GM21526 (cell line): ENCODE results near the gene DDR1.

Source experiments
- ATAC-seq: cut with Tn5 transposase; IDR thresholded peaks from one replicate; pipeline ENCODE4 v1.9.1; 2021; ENCODE audit warnings: moderate library complexity; ENCODE audit not compliant: unreplicated experiment, low FRiP score

Gene DDR1

DNA sequence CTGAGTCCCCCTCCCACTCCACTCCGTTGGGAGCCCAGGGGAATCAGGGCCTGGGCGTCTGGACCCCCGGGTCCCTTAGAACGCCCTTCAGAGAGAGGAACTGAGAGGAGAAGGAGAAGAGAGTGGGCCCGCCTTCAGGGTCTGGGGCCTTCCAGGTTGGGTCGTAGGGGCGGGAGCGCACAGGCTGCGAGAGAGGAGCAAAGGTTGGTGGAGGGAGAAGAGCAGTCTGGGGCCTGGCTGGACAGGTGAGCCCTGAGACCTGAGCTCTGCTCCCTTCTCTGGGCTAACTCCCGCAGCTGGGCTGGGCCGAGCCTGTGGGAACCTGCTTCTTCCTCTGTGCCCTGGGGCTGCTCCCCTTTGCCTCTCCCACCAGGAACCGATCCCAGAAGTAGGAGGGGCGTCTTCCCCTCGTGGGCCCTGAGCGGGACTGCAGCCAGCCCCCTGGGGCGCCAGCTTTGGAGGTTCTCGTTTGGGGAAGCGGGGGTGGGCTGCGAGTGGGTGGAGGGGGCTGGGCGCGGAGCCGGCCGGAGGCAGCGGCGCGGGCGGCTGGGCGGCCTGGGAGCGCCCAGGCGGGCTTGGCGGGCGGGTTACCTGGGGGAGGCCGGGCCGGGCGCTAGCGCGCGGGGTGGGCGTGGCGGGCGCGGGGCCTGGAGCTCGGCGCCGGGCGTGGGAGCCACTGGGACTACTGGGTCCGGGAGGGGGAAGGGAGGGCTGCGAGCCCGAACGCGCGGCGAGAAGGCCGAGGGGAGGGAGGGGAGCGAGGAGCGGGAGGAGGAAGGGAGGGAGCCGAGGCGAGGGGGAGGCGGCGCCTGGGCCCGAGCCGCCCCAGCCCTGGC is at the start of gene DDR1:
Gene DDR1 (plus strand): TSS at position 835 of the 836 bp plus-strand sequence. CDS start 4,211 bp downstream, outside the sequence.
- no peak for ATAC-seq

DNA sequence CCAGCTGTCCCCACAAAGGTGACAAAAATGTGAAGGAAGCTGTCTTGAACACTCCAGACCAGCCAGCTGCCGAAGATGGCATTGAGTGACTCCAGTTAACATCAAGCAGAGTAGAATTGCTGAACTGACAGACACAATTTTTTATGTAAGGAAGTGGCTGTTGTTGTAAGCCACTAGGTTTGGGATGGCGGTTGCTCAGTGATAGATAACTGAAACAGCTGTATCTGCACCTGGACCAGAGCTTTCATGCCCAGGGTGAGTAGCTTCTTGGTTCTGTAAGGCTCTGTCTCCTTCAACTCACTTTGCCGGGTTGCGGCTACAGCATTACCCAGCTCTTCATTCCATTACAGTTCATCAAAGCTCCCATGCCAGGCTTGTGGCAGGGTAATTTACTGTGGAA is 49.7 kb upstream of the DDR1 start:
- ATAC-seq: no peak

DNA sequence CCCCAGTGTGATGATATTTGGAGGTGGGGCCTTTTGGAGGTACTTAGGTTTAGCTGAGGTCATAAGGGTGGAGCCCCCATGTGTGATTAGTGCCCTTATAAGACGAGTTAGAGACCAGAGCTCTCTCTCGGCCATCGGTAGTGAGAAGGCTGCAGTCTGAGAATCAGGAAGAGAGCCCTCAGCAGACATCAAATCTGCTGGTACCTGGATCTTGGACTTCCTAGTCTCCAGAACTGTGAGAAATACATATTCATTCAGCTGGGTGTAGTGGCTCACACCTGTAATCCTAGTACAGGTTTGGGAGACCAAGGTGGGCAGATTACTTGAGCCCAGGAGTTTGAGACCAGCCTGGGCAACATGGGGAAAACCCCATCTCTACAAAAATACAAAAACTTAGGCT is 48.7 kb upstream of the DDR1 start:
- no peak for ATAC-seq

DNA sequence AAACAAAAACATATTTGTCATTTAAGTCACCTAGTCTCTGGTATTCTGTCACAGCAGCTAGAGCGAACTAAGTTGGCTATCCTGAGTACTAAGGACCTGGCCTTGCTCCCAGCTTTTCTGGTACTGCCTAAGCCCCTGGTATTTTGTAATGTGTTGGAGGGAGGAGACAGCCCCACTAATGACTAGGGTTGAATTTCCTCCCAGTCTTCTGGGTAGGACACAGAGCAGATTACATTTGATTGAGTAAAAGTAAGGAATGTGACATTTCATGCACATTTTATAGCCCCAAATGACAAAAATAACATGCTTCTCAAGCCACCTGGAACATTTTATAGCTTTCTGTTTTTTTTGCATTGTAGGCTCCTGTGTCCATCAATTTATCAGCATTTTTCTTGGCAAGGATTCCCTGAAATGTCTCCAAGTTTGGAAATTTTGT is 47.9 kb upstream of the DDR1 start:
- no peak for ATAC-seq

DNA sequence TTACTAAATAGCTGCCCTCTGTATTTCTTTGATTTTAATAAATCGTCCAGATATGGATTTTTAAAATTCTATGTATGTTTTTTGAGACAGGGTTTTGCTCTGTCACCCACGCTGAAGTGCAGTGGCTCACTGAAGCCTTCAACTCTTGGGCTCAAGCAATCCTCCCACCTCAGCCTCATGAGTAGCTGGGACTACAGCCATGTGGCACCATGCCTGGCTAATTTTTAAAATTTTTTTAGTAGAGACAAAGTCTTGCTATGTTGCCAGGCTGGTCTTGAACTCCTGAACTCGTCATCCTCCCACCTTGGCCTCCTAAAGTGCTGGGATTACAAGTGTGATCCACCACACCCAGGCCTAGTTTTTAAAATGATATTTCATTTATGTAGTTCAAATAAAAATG is 47.4 kb upstream of the DDR1 start:
- no peak for ATAC-seq

DNA sequence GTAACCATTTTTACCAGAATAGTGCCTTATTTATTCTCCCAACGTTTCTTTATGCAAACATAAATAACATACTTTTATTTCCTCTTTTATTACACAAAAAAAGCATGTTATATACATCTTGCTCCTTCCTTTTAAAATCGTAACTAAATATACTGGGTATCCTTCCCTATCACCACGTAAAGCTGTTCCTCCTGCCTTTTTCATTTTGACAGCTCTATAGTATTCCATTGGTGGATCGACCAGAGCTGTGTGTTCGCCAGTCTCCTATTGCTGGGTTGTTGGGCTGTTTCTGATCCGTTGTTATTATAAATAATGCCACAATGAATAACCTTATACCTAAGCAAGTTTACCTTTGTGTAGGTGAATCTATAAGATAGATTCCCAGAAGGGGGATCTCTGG is 46.9 kb upstream of the DDR1 start:
- no peak for ATAC-seq

DNA sequence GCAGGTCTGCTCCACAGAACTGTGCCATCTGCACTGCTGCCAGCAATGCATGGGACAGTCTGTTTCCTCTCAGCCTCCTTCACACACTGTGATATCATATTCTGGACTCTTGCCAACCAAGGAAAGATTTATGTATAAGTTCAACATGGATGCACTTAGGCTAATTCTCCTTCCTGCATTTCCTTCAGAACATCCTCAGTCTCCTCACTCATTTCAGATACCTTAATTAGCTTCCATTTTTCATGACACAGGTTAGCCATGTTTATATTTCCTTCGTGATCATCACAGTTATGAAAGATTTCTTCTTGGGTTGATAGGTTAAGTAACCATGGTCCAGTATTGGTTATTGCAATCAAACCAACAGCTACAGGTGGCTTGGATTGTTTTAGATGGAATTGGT is 46.4 kb upstream of the DDR1 start:
- ATAC-seq: no peak

DNA sequence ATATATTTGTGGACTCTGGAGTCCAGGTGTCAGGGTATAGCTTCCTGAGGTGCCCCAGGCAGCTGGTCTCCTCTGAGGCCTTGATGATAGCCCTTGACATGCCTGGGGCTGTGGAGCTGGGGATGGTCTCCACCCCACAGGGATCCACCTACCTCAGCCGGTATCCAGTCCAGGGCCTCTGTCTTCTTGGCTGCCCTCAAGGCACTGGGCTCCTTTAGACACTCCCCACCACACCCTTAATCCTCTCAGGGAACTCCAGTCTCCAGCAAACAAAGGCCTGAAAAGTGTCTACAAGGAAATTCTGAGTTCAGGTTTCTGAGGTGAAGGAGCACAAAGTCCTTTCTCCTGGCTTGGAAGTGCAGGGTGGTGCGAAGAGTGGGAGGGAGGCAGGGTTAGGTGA is 44.6 kb upstream of the DDR1 start:
- no peak for ATAC-seq

DNA sequence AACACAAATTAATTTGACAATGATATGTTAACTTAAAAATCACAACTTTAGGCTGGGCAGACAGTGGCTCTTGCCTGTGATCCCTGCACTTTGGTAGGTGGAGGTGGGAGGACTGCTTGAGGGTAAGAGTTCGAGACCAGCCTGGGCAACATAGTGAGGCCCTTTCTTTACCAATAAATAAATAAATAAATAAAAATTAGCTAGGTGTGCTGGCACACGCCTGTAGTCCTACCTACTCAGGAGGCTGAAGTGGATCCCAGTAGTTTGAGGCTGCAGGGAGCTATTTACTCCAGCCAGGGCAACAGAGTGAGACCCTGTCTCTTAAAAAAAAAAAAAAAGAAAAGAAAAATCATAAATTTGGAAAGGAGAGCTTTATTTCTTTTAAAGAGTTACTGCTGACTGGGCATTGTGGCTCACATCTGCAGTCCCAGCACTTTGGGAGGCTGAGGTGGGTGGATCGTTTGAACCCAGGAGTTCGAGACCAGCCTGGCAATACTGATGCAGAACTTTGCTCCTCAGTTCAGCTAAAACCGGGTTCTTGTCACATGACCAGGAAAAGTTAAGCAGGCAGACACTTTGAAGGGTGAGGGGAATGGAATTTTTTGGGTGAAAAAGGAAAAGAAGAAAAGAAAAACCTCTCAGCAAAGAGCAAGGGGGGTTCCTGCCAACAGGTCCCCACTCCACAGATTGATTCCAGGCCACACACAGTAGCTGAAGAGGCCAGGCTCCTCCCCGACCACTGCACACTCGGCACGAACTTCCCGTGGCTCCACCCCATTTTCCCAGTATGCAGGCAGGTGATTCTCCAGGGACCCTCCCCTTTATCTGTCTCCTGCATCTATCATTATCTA is 44.0 kb upstream of the DDR1 start:
- ATAC-seq: no peak

DNA sequence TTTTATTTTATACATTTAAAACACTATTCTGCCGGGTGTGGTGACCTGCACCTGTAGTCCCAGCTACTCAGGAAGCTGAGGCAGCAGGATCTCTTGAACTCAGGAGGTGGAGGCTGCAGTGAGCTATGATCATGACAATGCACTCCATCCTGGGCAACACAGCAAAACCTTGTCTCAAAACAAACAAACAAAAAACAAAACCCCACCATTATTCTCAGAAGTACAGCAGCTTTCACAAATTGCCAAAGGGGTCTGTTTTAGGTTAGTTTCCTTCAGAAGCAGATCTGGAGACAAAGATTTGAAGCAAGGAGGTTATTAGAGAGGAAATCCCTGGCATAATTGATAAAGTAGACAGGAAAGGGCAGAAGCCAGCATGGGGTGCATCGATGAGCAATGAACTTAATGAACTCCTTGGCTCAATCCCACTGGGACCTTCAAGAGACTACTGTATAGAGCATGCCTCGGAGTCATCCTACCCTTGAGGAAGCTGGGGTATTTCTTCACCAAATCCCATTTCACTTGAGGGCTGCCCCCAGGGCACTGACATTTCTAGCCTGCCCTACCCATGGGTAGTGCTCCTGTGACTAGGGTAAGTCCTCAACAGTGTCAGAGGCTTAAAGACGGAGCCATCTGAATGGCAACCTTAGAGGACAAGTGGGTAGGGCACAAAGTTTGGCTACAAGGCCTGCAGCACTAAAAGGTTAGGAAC is 43.2 kb upstream of the DDR1 start:
- ATAC-seq: no peak

DNA sequence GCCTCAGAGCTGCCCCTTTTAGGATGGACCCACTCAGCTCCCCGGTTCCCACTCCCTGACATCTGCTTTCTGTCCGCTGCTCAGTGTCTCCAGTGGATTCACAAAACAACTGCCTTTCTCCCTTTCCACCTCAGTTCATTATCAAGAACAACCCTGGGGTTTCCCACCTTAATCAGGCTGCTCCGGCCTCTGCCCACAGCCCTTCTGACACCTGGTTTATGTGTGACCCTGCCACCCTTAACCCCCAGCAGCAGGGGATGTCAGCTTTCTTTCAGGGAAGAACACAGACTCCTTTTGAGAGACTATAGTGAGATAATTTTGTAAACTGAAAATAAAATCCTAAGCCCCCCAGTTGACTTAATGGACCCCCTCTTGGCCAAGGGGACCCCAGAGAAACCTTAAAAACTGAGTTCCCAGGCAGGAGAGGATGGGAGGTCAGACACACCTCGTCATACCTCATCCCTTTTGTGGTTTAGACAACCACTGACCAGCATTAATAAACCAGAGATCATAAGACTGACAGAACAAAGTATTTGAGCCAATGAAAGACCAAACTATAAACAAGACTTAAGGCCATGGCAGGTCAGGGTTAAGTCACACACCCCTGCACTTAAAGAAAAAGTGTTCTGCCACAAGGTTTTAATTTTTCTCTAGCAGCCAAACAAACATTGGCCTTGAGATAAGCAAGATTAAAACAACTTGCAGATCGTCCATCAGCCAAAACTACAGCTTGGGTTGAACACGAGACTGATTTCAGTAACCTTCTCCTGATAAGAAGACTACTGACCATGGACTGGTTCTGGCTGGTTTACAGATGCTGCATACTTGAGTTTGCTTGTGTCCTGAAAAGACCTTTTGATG is 42.4 kb upstream of the DDR1 start:
- no peak for ATAC-seq

DNA sequence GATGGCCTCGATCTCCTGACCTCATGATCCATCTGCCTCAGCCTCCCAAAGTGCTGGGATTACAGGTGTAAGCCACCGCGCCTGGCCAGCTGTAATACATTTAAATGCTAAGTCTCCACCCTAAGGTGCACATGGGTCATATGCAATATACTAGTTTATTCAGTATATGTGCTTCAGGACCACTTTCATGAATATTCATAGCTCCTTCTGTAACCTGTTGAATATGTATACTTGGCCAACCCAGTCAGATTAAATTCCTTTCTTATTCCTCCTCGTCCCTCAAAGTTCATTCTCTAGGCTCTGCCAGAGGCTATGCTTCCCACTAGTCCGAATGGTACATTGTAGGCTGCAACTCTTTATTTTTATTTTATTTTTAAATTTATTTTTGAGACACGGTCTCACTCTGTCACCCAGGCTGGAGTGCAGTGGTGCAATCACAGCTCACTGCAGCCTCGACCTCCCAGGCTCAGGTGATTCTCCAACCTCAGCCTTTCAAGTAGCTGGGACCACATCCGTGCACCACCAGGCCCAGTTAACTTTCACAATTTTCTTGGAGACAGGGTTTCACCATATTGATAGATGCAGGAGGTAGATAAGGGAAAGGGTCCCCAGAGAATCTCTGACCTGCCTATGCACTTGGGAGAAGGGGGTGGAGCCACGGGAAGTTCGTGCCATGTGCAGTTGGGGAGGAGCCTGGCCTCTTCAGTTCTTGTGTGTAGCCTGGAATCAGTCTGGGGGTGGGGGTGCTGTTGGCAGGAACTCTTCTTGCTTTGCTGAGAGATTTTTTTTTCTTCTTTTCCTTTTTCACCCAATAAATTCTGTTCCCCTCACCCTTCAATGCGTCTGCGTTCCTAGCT is 41.3 kb upstream of the DDR1 start:
- no peak for ATAC-seq

DNA sequence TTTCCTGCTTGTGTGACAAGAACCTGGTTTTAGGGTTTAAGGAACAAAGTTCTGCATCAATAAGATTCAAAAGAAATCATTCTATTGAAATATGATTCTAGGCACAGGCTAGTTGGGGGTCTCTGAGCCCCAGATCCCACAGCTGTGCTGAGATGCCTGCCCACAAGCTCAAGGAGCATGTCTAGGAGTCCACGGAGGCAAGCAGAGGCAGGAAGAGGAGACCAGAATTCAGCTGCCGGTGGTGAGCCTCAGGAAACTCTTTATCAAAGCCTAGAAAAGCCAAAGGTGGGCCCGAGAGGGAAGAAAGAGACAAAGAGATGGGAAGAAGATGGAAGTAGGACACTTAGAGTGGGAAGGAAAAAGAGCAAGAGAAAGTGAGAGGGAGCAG is 40.7 kb upstream of the DDR1 start:
- ATAC-seq: no peak

DNA sequence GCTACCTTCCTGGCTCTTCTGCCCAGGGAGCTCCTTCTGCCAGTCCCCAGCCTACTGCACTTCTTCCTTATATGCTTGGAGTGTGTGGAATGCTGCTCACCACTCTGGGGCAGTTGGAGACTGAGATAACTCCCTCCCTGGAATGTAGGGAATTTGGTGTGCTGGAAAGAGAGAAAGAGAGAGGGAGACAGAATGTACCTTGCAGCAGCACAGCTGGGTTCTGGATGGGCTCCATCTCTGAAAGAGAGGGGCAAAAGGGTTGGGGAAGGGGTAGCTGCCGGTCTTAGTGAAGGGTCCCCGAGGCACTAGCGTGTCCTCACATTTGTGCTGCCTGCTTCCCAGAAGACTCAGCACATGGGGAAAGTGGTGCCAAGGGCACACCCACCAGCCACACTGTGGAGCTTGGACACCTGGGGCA is 40.2 kb upstream of the DDR1 start:
- no peak for ATAC-seq

DNA sequence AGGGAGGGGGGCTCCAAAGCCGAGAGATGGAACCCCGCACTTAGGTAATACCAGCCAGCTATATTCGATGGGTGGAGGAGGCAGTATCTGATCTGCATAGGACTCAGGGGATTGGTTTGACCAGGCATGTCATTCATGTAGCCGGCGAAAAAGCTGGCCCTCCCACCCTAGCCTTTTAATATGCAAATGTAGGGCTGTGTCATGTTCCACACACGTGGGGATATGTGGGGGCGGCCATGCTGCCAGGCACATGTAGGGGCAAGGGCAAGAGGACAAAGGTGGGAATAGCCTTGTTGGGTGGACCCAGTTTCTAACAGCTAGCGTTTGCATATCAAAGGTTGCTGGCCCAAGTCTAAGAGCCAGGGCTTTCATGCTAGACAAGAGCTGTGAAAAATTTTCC is 39.1 kb upstream of the DDR1 start:
- ATAC-seq: no peak

DNA sequence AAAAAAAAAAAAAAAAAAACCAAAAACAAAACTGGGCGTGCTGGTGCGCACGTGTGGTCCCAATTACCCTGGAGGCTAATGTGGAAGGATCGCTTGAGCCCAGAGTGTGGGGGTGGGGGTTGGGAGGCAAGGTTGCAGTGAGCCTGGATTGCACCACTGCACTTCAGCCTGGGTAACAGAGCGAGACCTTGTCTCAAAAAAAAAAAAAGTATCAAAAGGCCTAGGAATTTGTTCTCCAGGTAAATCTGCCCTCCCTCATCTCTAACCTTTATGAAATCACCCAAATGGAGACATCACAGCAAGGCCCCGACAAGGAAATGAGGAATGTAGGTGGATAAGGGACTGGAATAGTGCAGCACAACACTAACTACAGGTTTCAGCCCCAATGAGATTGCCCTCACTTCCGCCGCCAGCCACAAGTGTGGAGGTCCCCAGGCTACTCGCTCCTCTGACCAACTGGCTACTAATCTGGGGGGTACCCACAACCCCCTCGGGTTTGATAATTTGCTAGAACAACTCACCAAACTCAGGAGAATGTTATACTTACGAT is 36.8 kb upstream of the DDR1 start:
- ATAC-seq: no peak

DNA sequence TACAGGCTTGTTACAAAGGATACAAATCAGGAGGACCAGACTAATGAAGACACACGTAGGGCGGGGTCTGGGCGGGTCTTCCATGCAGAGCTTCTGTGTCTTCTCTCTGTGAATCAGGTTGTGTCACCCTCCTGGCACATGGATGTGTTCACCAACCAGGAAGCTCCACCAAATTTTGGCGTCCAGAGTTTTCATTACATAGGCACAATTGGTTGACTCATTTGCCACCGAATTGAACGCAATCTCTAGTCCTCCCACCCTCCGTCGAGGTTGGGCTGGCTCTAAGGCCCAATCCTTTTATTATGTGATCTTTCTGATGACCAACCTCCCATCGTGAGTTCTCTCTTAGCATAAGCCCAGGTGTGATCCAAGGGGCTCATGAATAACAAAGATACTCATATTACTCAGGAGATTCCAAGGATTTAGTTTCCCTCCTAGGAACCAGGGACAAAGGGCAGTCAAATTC is 36.3 kb upstream of the DDR1 start:
- no peak for ATAC-seq

DNA sequence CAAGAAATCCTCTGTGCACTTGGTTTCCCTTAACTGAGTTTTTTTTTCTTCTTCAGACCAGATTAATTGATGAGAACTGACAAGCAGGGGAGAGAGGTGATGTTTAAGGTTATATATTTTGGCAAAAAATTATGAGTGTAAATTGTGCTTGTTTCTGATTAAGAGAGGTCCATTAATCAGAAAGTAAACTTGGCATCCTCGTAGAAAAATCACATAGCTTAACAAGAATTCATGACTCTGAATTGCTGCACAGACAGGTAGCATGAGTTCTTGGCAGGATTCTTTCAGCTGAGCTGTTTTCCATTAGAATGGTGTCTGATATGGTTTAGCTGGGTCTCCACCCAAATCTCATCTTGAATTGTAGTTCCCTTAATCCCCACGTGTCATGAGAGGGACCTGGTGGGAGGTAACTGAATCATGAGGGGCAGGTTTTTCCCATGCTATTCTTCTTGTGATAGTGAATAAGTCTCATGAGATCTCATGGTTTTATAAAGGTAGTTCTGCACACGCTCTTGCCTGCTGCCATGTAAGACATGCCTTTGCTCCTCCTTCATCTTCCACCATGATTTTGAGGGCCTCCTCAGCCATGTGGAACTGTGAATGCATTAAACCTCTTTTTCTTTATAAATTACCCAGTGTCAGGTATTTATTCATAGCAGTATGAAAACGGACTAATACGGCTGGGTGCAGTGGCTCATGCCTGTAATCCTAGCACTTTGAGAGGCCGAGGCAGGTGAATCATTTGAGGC is 34.2 kb upstream of the DDR1 start:
- ATAC-seq: no peak
